ENCODE results near the gene GULP1.
"Not testable (repeated sequence)": the region's sequence is repeated elsewhere in the genome, so short reads cannot be mapped to it uniquely, and the experiment has no call there.

GULP1 gene

GRCh38 chr2:188277786-188278185 is 13.9 kb upstream of the GULP1 start:
- in situ Hi-C loops (cut with HindIII; ENCODE audit: low sequenced_read_pairs) = no loop called here
- DNase-seq (ENCODE audit: low read depth) = no peak
- no peak overlapping the region for H3K4me3 ChIP-seq (ENCODE audit: low read depth, low read length)
- TF ChIP-seq CTCF (IDR thresholded peaks at IDR 0.05; ENCODE audit: low read depth, low read length, missing control alignments) = no peak

GRCh38 chr2:188278388-188279092 is 13.1 kb upstream of the GULP1 start:
- H3K4me3 ChIP-seq (ENCODE audit: low read depth, low read length) = no peak overlapping the region
- no peak for TF ChIP-seq CTCF (IDR thresholded peaks at IDR 0.05; ENCODE audit: low read depth, low read length, missing control alignments)
- in situ Hi-C loops (cut with HindIII; ENCODE audit: low sequenced_read_pairs) = no loop called here
- no peak for DNase-seq (ENCODE audit: low read depth)

- no peak for TF ChIP-seq CTCF (IDR thresholded peaks at IDR 0.05; ENCODE audit: low read depth, low read length, missing control alignments)
Observed at GRCh38 chr2:188279093-188279445, 12.6 kb upstream of the GULP1 start.

GRCh38 chr2:188280811-188281222 is 10.9 kb upstream of the GULP1 start:
- no peak for DNase-seq (ENCODE audit: low read depth)
- H3K4me3 ChIP-seq (ENCODE audit: low read depth, low read length) = no peak overlapping the region
- TF ChIP-seq CTCF (IDR thresholded peaks at IDR 0.05; ENCODE audit: low read depth, low read length, missing control alignments) = no peak
- in situ Hi-C loops (cut with HindIII; ENCODE audit: low sequenced_read_pairs) = no loop called here

More at GRCh38 chr2:188279093-188279445, 12.6 kb upstream of the GULP1 start:
- in situ Hi-C loops (cut with HindIII; ENCODE audit: low sequenced_read_pairs) = no loop called here
- no peak overlapping the region for H3K4me3 ChIP-seq (ENCODE audit: low read depth, low read length)
- DNase-seq (ENCODE audit: low read depth) = no peak

- in situ Hi-C loops (cut with HindIII; ENCODE audit: low sequenced_read_pairs) = no loop called here
- TF ChIP-seq CTCF (IDR thresholded peaks at IDR 0.05; ENCODE audit: low read depth, low read length, missing control alignments) = no peak
- DNase-seq (ENCODE audit: low read depth) = no peak
- no peak overlapping the region for H3K4me3 ChIP-seq (ENCODE audit: low read depth, low read length)
Observed at GRCh38 chr2:188282907-188283306, 8.8 kb upstream of the GULP1 start.

- H3K4me3 ChIP-seq (ENCODE audit: low read depth, low read length); in situ Hi-C loops (cut with HindIII; ENCODE audit: low sequenced_read_pairs); DNase-seq (ENCODE audit: low read depth): not testable (repeated sequence)
Observed at GRCh38 chr2:188284251-188284650, 7.4 kb upstream of the GULP1 start.

- in situ Hi-C loops (cut with HindIII; ENCODE audit: low sequenced_read_pairs) = no loop called here
- no peak overlapping the region for H3K4me3 ChIP-seq (ENCODE audit: low read depth, low read length)
- no peak for DNase-seq (ENCODE audit: low read depth)
- no peak for TF ChIP-seq CTCF (IDR thresholded peaks at IDR 0.05; ENCODE audit: low read depth, low read length, missing control alignments)
Observed at GRCh38 chr2:188285049-188285448, 6.6 kb upstream of the GULP1 start.

Measured in astrocyte of the cerebellum (primary cell).